Right lobe of liver (tissue), 6 donors: Measurements from ENCODE around the gene VAV3. TPM values are rescaled to one million over a fixed set of nuclear protein-coding genes. Genes with fewer than 3 reads are reported as not detected.

Experiments used
- ATAC-seq, 4 donors: fragments of 200-7000 bp; cut with Tn5 transposase; one replicate each; pipeline ENCODE4 v1.9.1; 2020; ENCODE audit warnings: mild to moderate bottlenecking in 4 of 4, moderate library complexity in 4 of 4
- DNase-seq, 3 donors: peaks; one replicate each; pipeline ENCODE4 v3.0.0-alpha.2; 2020
- H3K27ac ChIP-seq, 3 donors: fragments of 200-600 bp; one replicate each; pipeline ENCODE4 v1.8.0; 2022
- H3K27me3 ChIP-seq, 2 donors: fragments of 200-600 bp; one replicate each; pipeline ENCODE4 v1.8.0; 2022
- H3K36me3 ChIP-seq, 4 donors: fragments of 200-600 bp; sonication (generic) in 1 of 4; one replicate each; pipeline versions ENCODE4 v1.5.1 to v1.8.0; 2017 to 2022; ENCODE audit warnings: control low read depth in 1 of 4
- H3K4me1 ChIP-seq, 4 donors: fragments of 200-600 bp; sonication (generic) in 1 of 4; one replicate each; pipeline versions ENCODE4 v1.5.1 to v1.8.0; 2017 to 2022; ENCODE audit warnings: control low read depth in 1 of 4
- H3K4me3 ChIP-seq, 3 donors: fragments of 200-600 bp; one replicate each; pipeline ENCODE4 v1.8.0; 2022
- H3K9me3 ChIP-seq, 4 donors: fragments of 200-600 bp; sonication (generic) in 1 of 4; one replicate each; pipeline versions ENCODE4 v1.5.1 to v1.8.0; 2017 to 2022; ENCODE audit warnings: control low read depth in 1 of 4
- POLR2A ChIP-seq: fragments of 450-650 bp; IDR thresholded peaks from one replicate; pipeline ENCODE4 v1.6.1; 2017; ENCODE audit warnings: antibody characterized with exemption, mild to moderate bottlenecking
- WGBS: methylation state at CpG from one replicate; pipeline ENCODE4 v1.1.6; 2018; ENCODE audit warnings: low coverage, low lambda C conversion rate; ENCODE audit not compliant: insufficient coverage; ENCODE audit errors: missing lambda C conversion rate; 5-methylcytosine and 5-hydroxymethylcytosine counted together
- intact Hi-C, 2 donors: fragments of 100-400 bp; cut with DNase I; formaldehyde crosslinking; loops; one replicate each; pipeline versions ENCODE4 v1.11.2 to v1.14.1; 2022
- total RNA-seq, 6 experiments: library from RNA; depleted of rRNA in 2 of 6; stranded (reverse); fragments of >200 nt in 2 of 6; fragmentation: NEBNext Ultra II Directional in 3 of 6; extraction: Animal tissue kit (Norgen Biotek cat#: 25700) in 3 of 6; gene quantifications; one replicate each; pipeline versions ENCODE4 v1.1.0 to v1.2.4, GENCODE V29; 2016 to 2023
- TF ChIP-seq, protein P1 (sequence below), 4 donors: fragments of 200-600 bp in 3 of 4; fragments of 450-650 bp in 1 of 4; IDR thresholded peaks; one replicate each; pipeline versions ENCODE4 v1.5.1 to v1.8.0; 2016 to 2022; ENCODE audit warnings: antibody characterized with exemption in 4 of 4, mild to moderate bottlenecking in 2 of 4
- donor health status: DM: no; HTN: yes; CAD: no.
- donor health status: DM: no; HTN: no; CAD: no.
- donor health status: DM: no; HTN: no; CAD: no.
- donor health status: DM: no; HTN: yes; CAD: no.
- donor health status: DM: no; HTN: yes; CAD: no.

The VAV3 gene
- total RNA-seq, 6 experiments from 2014 or later, result 0.77 to 3.6 (median 1.5) TPM

GRCh38 chr1:107626073-107626796, 338.7 kb downstream of the VAV3 start:
- H3K4me3 ChIP-seq, result no peak overlapping the region
- no peaks in the 10 kb centered on the region for H3K36me3 ChIP-seq
- H3K9me3 ChIP-seq, result no peaks in the 10 kb centered on the region
- no peaks in the 10 kb centered on the region for H3K27me3 ChIP-seq
- ATAC-seq (no peak), DNase-seq (no peak)
- TF ChIP-seq, protein P1, sequence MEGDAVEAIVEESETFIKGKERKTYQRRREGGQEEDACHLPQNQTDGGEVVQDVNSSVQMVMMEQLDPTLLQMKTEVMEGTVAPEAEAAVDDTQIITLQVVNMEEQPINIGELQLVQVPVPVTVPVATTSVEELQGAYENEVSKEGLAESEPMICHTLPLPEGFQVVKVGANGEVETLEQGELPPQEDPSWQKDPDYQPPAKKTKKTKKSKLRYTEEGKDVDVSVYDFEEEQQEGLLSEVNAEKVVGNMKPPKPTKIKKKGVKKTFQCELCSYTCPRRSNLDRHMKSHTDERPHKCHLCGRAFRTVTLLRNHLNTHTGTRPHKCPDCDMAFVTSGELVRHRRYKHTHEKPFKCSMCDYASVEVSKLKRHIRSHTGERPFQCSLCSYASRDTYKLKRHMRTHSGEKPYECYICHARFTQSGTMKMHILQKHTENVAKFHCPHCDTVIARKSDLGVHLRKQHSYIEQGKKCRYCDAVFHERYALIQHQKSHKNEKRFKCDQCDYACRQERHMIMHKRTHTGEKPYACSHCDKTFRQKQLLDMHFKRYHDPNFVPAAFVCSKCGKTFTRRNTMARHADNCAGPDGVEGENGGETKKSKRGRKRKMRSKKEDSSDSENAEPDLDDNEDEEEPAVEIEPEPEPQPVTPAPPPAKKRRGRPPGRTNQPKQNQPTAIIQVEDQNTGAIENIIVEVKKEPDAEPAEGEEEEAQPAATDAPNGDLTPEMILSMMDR (IDR thresholded peaks at IDR 0.05), result no peak
- no peak for TF ChIP-seq POLR2A
- intact Hi-C loops, result no loop called here
- H3K4me1 ChIP-seq, result no peaks in the 10 kb centered on the region
- H3K27ac ChIP-seq, result no peak overlapping the region
- 51% methylated on average over 2 of the region's 2 CpGs for WGBS

GRCh38 chr1:107625405-107626029, 339.5 kb downstream of the VAV3 start:
- no peak for TF ChIP-seq POLR2A
- no peak overlapping the region for H3K4me3 ChIP-seq
- intact Hi-C loops, result no loop called here
- H3K4me1 ChIP-seq, result no peaks in the 10 kb centered on the region
- no peaks in the 10 kb centered on the region for H3K27me3 ChIP-seq
- H3K9me3 ChIP-seq, result no peaks in the 10 kb centered on the region
- H3K27ac ChIP-seq, result no peak overlapping the region
- 66% methylated on average over 4 of the region's 4 CpGs for WGBS
- DNase-seq (no peak), ATAC-seq (no peak)
- no peaks in the 10 kb centered on the region for H3K36me3 ChIP-seq

GRCh38 chr1:107623431-107623830, 341.5 kb downstream of the VAV3 start:
- ATAC-seq (no peak), DNase-seq (no peak)
- WGBS, result 79% methylated on average over 2 of the region's 2 CpGs
- Histone ChIP-seq H3K4me1 (no peaks in the 10 kb centered on the region), H3K27me3 (no peaks in the 10 kb centered on the region), H3K4me3 (no peak overlapping the region), H3K36me3 (no peaks in the 10 kb centered on the region), H3K9me3 (no peaks in the 10 kb centered on the region), H3K27ac (no peak overlapping the region)
- TF ChIP-seq POLR2A, result no peak
- TF ChIP-seq, protein P1 (IDR thresholded peaks at IDR 0.05), result no peak
- intact Hi-C loops, result no loop called here

GRCh38 chr1:107622966-107623365, 342.0 kb downstream of the VAV3 start:
- no peaks in the 10 kb centered on the region for H3K36me3 ChIP-seq
- no peaks in the 10 kb centered on the region for H3K4me1 ChIP-seq
- WGBS, result 73% methylated on average over 1 of the region's 1 CpG
- H3K27ac ChIP-seq, result no peak overlapping the region
- H3K9me3 ChIP-seq, result no peaks in the 10 kb centered on the region
- no peak for DNase-seq
- TF ChIP-seq, protein P1 (IDR thresholded peaks at IDR 0.05), result no peak
- no peak for TF ChIP-seq POLR2A
- no peak overlapping the region for H3K4me3 ChIP-seq
- intact Hi-C loops, result no loop called here
- no peaks in the 10 kb centered on the region for H3K27me3 ChIP-seq
- ATAC-seq, result no peak

DNA sequence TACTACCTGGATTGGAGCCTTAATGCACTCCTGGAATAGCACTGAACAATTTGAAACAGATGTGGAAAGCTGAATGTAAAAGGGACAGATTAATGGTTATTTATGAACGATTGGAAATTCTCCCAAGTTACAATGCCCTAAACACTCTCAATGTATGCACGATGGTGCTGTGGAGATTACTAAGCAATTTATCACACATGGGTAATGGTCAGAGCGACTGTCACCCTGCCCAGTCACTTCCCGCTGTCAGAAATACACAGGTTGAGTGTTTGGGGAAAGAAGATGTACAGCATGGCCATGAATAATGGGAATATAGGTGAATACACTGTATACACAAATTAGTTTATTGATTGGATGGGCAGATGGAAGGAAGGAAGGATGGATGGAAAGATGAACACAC, 342.4 kb downstream of the VAV3 start:
- TF ChIP-seq, protein P1 (IDR thresholded peaks at IDR 0.05), result no peak
- no peak for TF ChIP-seq POLR2A
- WGBS, result 57% methylated on average over 4 of the region's 4 CpGs

More for the DNA sequence above, 342.4 kb downstream of the VAV3 start:
- Histone ChIP-seq H3K27me3 (no peaks in the 10 kb centered on the region), H3K36me3 (no peaks in the 10 kb centered on the region), H3K4me1 (no peaks in the 10 kb centered on the region), H3K4me3 (no peak overlapping the region), H3K27ac (no peak overlapping the region), H3K9me3 (no peaks in the 10 kb centered on the region)
- intact Hi-C loops, result no loop called here
- no peak for ATAC-seq
- DNase-seq, result no peak
